GM19452 (cell line): ENCODE results near the gene EAF1.
"Not testable (repeated sequence)": the region's sequence is repeated elsewhere in the genome, so short reads cannot be mapped to it uniquely, and the experiment has no call there.

Experiments
- ATAC-seq: cut with Tn5 transposase; IDR thresholded peaks from one replicate; pipeline ENCODE4 v1.9.1; 2021; ENCODE audit not compliant: unreplicated experiment

EAF1 gene

GRCh38 chr3:15427182-15427880 lies at the start of gene EAF1, which contains the start of gene METTL6:
TSS of gene EAF1 (plus strand) at chr3:15427598. CDS start at chr3:15427780, 182 bp downstream.
TSS of gene METTL6 (minus strand) at chr3:15427544. CDS start at chr3:15426511, 1,033 bp downstream.
- ATAC-seq = peak; percentile 84

DNA sequence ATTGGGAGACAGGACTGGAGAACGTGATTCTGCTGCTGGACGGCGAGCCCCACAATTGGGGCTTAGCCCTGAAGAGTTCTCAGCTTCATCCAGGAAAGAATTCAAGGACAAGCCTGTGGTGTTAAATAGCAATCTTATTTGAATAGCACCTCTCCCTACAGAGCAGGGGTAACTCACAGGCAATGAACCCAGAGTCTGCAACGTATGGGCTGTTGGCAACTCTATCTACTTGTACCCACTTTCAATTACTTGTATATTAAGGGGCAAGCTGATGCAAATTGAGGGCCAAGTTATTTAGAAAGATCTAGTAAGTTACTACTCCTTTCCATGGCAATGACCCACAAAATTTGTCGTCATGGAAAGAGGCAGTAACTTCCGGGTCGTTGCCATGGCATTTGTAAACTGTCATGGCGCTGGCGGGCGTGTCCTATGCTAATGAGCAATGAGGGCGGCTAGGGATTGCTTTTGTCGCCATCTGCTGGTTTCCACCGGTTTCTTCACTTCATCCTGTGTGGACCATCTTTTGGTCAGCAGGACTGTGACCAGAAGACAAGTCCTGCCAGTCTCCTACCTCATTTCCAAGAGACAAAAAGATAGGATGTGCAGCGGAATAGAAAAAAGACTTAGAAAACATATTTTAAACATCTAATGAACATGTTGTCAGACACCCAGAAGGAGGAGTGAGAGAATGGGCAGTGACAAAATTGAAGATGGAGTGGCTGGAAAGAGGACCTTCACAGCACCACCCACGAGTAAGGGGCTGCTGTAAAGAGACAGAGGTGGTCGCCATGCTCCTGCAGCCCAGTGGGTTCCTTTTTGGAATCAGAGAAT lies 49.2 kb upstream of the EAF1 start:
- ATAC-seq = peak; percentile 90

GRCh38 chr3:15380980-15381890 lies 46.2 kb upstream of the EAF1 start:
- no peak for ATAC-seq

- ATAC-seq = no peak
Measured at GRCh38 chr3:15382405-15382923, 44.9 kb upstream of the EAF1 start.

GRCh38 chr3:15384510-15385237 lies 42.7 kb upstream of the EAF1 start:
- ATAC-seq = peak; percentile 83

GRCh38 chr3:15385238-15385695 lies 42.1 kb upstream of the EAF1 start:
- peak; percentile 22 for ATAC-seq

GRCh38 chr3:15385901-15386653 lies 41.3 kb upstream of the EAF1 start:
- no peak for ATAC-seq

GRCh38 chr3:15386654-15386955 lies 40.8 kb upstream of the EAF1 start:
- not testable (repeated sequence) for ATAC-seq

DNA sequence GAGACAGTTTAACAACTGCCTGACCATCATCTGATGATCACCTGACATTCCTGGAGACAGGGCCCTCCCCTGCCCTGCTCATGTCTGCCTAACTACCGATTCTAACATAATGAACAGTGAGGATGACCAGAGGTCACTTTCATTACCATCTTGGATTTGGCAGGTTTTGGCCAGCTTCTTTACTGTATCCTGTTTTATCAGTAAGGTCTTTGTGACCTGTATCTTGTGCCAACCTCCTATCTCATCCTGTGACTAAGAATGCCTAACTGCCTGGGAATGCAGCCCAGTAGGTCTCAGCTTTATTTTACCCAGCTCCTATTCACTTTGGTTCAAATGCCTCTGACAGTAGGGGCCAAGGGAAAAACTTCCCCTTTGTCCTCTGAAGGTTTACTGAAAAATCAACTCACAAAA lies 40.2 kb upstream of the EAF1 start:
- no peak for ATAC-seq

GRCh38 chr3:15387735-15388134 lies 39.7 kb upstream of the EAF1 start:
- ATAC-seq = no peak

DNA sequence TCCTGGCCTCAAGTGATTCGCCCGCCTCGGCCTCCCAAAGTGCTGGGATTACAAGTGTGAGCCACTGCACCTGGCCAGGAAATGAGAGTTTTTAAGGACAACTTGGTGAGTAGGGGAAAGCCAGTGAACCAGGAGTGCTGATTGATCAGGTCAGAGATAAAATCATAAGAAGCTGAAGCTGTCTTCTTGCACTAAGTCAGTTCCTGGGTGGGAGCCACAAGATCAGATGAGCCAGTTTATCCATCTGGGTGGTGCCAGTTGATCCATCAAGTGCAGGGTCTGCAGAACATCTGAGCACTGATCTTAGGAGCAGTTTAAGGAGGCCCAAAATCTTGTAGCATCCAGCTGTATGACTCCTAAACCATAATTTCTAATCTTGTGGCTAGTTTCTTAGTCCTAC lies 39.1 kb upstream of the EAF1 start:
- not testable (repeated sequence) for ATAC-seq

DNA sequence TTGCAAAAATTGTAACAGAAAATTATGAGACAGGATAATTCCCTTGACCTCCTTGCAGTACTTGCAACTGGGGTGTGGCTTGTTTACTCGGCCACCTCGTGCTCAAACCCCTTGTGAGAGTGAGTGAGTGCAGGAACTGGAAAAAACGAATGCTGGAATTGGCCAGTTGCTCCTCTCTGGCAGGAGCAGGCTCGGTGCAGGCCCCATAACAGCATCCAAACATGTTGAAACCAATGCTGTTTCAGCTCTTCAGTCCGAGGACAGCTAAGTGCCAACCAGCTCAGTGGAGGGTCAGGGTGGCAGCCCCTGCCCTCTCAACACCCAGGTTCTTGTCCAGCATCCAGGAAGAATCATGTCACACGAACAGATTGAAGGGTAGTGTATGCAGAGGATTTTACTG lies 36.9 kb upstream of the EAF1 start:
- ATAC-seq = no peak

GRCh38 chr3:15391007-15391406 lies 36.4 kb upstream of the EAF1 start:
- ATAC-seq = no peak

- not testable (repeated sequence) for ATAC-seq
Measured at GRCh38 chr3:15393252-15393651, 34.1 kb upstream of the EAF1 start.

- ATAC-seq = not testable (repeated sequence)
Measured at GRCh38 chr3:15398731-15399133, 28.7 kb upstream of the EAF1 start.

DNA sequence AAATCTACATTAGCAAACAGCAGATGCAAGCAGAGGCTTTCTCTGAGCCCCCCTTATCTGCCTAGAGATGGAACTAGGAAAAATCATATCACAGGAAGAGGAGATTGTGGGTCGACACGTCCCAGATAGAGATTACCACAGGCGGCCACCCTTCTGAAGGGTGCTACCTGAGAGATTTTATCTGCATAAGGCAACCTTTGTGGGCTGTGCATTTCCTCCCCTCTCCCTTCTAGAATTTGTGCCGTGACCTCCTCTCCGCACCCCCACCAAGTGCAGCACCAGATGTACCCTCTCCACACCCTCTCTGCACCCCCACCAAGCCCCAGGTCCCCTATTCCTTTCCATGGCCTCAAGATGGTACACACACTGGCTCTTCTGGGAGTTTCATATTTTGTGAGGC lies 27.4 kb upstream of the EAF1 start:
- no peak for ATAC-seq

GRCh38 chr3:15401936-15402335 lies 25.5 kb upstream of the EAF1 start:
- ATAC-seq = no peak

DNA sequence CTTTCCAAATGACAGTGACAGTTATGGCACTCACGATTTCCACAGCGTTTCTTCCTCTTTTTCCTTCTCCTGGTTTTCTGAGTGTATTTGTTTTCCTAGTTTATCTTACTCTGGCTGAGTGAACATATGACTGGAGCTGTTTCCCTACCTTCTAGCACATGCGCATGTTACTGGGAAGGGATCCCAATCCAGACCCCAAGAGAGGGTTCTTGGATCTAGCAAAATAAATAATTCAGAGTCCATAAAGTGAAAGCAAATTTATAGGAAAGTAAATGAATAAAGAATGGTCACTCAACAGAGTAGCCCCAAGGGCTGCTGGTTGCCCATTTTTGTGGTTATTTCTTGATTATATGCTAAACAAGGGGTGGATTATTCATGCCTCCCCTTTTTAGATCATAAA lies 23.9 kb upstream of the EAF1 start:
- no peak for ATAC-seq

DNA sequence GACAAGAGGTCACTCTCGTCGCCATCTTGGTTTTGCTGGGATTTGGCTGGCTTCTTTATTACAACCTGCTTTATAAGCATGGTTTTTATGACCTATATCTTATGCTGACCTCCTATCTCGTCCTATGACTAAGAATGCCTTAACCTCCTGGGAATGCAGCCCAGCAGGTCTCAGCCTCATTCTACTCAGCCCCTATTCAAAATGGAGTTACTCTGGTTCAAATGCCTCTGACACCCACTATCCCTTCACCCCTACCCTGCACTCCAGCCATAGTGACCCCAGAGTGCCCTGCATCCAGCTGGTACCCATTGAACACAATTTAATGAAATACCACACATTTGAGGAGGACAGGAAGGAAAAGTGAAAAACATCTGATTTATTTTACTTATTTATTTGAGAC lies 23.4 kb upstream of the EAF1 start:
- ATAC-seq = no peak

GRCh38 chr3:15404767-15405166 lies 22.6 kb upstream of the EAF1 start:
- no peak for ATAC-seq
